GM23338 (cell line): ENCODE data around the gene FBXW7. TPM values are rescaled to one million over a fixed set of nuclear protein-coding genes. Genes with fewer than 3 reads are reported as not detected.

Source experiments
- ATAC-seq: fragments of 200-7000 bp; cut with Tn5 transposase; 3 replicates; pipeline ENCODE4 v1.9.1; 2020
- DNase-seq: peaks from one replicate; pipeline ENCODE4 v3.0.0-alpha.2; 2015; ENCODE audit warnings: low spot score
- H2AFZ ChIP-seq: fragments of 200-600 bp; sonication (generic); 2 replicates; pipeline ENCODE4 v1.8.0; 2016; ENCODE audit warnings: antibody characterized with exemption, mild to moderate bottlenecking, moderate library complexity
- H3F3A ChIP-seq: fragments of 200-600 bp; sonication (generic); replicated peaks from 2 replicates; pipeline ENCODE4 v1.8.0; 2017; ENCODE audit warnings: antibody characterized with exemption, mixed run types, low read depth
- H3K27ac ChIP-seq: fragments of 200-600 bp; sonication (generic); 2 replicates; pipeline ENCODE4 v1.6.1; 2016; ENCODE audit warnings: low read depth
- H3K27me3 ChIP-seq: fragments of 200-600 bp; sonication (generic); 2 replicates; pipeline ENCODE4 v1.8.0; 2016; ENCODE audit warnings: mild to moderate bottlenecking, mixed run types, moderate library complexity; ENCODE audit not compliant: insufficient read depth
- H3K36me3 ChIP-seq: fragments of 200-600 bp; sonication (generic); 2 replicates; pipeline ENCODE4 v1.8.0; 2016; ENCODE audit warnings: mild to moderate bottlenecking; ENCODE audit not compliant: insufficient read depth
- H3K4me1 ChIP-seq: fragments of 200-600 bp; sonication (generic); 2 replicates; pipeline ENCODE4 v1.8.0; 2016; ENCODE audit warnings: mild to moderate bottlenecking, moderate library complexity; ENCODE audit not compliant: insufficient read depth
- H3K4me2 ChIP-seq: fragments of 200-600 bp; sonication (generic); 2 replicates; pipeline ENCODE4 v1.7.1; 2017; ENCODE audit warnings: mixed run types
- H3K4me3 ChIP-seq: fragments of 200-600 bp; sonication (generic); 2 replicates; pipeline ENCODE4 v1.6.1; 2016; ENCODE audit warnings: mixed run types
- H3K79me2 ChIP-seq: fragments of 200-600 bp; sonication (generic); replicated peaks from 2 replicates; pipeline ENCODE4 v1.8.0; 2017; ENCODE audit warnings: mild to moderate bottlenecking; ENCODE audit not compliant: insufficient read depth
- H3K9me2 ChIP-seq: fragments of 200-600 bp; sonication (generic); 2 replicates; pipeline ENCODE4 v1.8.0; 2017; ENCODE audit not compliant: insufficient read depth
- H4K20me1 ChIP-seq: fragments of 200-600 bp; sonication (generic); replicated peaks from 2 replicates; pipeline ENCODE4 v1.8.0; 2017; ENCODE audit warnings: mild to moderate bottlenecking; ENCODE audit not compliant: insufficient read depth
- H3K27ac Mint-ChIP-seq: 2 replicates; pipeline ENCODE4 v1.8.0; 2020; ENCODE audit warnings: inconsistent platforms, mild to moderate bottlenecking, moderate library complexity, mixed read lengths
- H3K27me3 Mint-ChIP-seq: 3 replicates; pipeline ENCODE4 v1.8.0; 2022; ENCODE audit warnings: low read depth, mild to moderate bottlenecking, moderate library complexity, mixed read lengths, inconsistent platforms; ENCODE audit not compliant: insufficient read depth, poor library complexity
- H3K36me3 Mint-ChIP-seq: 3 replicates; pipeline ENCODE4 v1.8.0; 2021; ENCODE audit warnings: low read depth, mild to moderate bottlenecking, inconsistent platforms, moderate library complexity, mixed read lengths
- H3K4me1 Mint-ChIP-seq: 3 replicates; pipeline ENCODE4 v1.8.0; 2020; ENCODE audit warnings: mild to moderate bottlenecking, inconsistent platforms, mixed read lengths
- H3K4me3 Mint-ChIP-seq: 3 replicates; pipeline ENCODE4 v1.8.0; 2021; ENCODE audit warnings: moderate library complexity, mild to moderate bottlenecking, inconsistent platforms, mixed read lengths
- H3K9me3 Mint-ChIP-seq: 3 replicates; pipeline ENCODE4 v1.8.0; 2020; ENCODE audit warnings: moderate library complexity, mild to moderate bottlenecking, inconsistent platforms, mixed read lengths
- CREB1 ChIP-seq: fragments of 250-450 bp; sonication (Bioruptor Pico); IDR thresholded peaks from 2 replicates; pipeline ENCODE4 v1.5.0; 2020; ENCODE audit warnings: low read depth, mild to moderate bottlenecking, moderate library complexity
- EZH2 ChIP-seq: fragments of 200-600 bp; sonication (generic); IDR thresholded peaks from one replicate; pipeline ENCODE4 v1.8.0; 2017; ENCODE audit warnings: antibody characterized with exemption, mild to moderate bottlenecking, low read depth; ENCODE audit not compliant: unreplicated experiment
- EZH2phosphoT487 ChIP-seq: fragments of 200-600 bp; sonication (generic); IDR thresholded peaks from one replicate; pipeline ENCODE4 v1.8.1; 2018; ENCODE audit warnings: antibody characterized with exemption; ENCODE audit not compliant: unreplicated experiment
- JUNB ChIP-seq: IDR thresholded peaks from one replicate; pipeline ENCODE4 v1.6.1; 2016; ENCODE audit warnings: antibody characterized with exemption; ENCODE audit not compliant: unreplicated experiment
- NANOG ChIP-seq: IDR thresholded peaks from 2 replicates; pipeline ENCODE4 v1.6.1; 2016; ENCODE audit warnings: antibody characterized with exemption, borderline replicate concordance
- POLR2AphosphoS5 ChIP-seq: IDR thresholded peaks from 2 replicates; pipeline ENCODE4 v1.6.1; 2016; ENCODE audit warnings: antibody characterized with exemption, low read depth
- STAT1 ChIP-seq: IDR thresholded peaks from one replicate; pipeline ENCODE4 v1.6.1; 2016; ENCODE audit warnings: antibody characterized with exemption; ENCODE audit not compliant: unreplicated experiment
- ZNF114 ChIP-seq: fragments of 250-450 bp; sonication (Bioruptor Pico); IDR thresholded peaks from 2 replicates; pipeline ENCODE4 v1.5.0; 2020; ENCODE audit warnings: mild to moderate bottlenecking, moderate library complexity
- ZNF331 ChIP-seq: fragments of 250-450 bp; sonication (Bioruptor Pico); IDR thresholded peaks from 2 replicates; pipeline ENCODE4 v1.5.0; 2020; ENCODE audit warnings: low read depth, mild to moderate bottlenecking, moderate library complexity
- polyA plus RNA-seq: library from polyadenylated mRNA; unstranded; fragments of >200 nt; fragmentation: Nextera tagmentation; extraction: Ambion mirVana; gene quantifications from 2 replicates; pipeline ENCODE4 v1.2.1, GENCODE V29; 2016
- total RNA-seq: library from RNA; depleted of rRNA; stranded (reverse); fragments of >200 nt; shearing (Covaris generic); gene quantifications from 2 replicates; pipeline ENCODE4 v1.2.3, GENCODE V29; 2014
- TF ChIP-seq, protein P1 (sequence below), 2 experiments: fragments of 200-600 bp in 1 of 2; sonication (generic) in 1 of 2; conservative IDR thresholded peaks; 2 replicates each; pipeline versions ENCODE4 v1.5.1 to v1.6.1; 2016 to 2017; ENCODE audit warnings: antibody characterized with exemption in 2 of 2, low read depth in 2 of 2, mild to moderate bottlenecking in 2 of 2, moderate library complexity in 1 of 2
- TF ChIP-seq, protein P2 (sequence below): IDR thresholded peaks from 2 replicates; pipeline ENCODE4 v1.6.1; 2016; ENCODE audit warnings: antibody characterized with exemption
- TF ChIP-seq, protein P3 (sequence below): fragments of 250-450 bp; sonication (Bioruptor Pico); IDR thresholded peaks from 2 replicates; pipeline ENCODE4 v1.5.0; 2020; ENCODE audit warnings: mild to moderate bottlenecking, moderate library complexity
- TF ChIP-seq, protein P4 (sequence below): IDR thresholded peaks from one replicate; pipeline ENCODE4 v1.6.1; 2018; ENCODE audit warnings: antibody characterized with exemption; ENCODE audit not compliant: unreplicated experiment

Gene FBXW7
- total and polyA plus RNA-seq, 2 experiments from 2014 or later = 25.8 to 34.7 TPM

DNA sequence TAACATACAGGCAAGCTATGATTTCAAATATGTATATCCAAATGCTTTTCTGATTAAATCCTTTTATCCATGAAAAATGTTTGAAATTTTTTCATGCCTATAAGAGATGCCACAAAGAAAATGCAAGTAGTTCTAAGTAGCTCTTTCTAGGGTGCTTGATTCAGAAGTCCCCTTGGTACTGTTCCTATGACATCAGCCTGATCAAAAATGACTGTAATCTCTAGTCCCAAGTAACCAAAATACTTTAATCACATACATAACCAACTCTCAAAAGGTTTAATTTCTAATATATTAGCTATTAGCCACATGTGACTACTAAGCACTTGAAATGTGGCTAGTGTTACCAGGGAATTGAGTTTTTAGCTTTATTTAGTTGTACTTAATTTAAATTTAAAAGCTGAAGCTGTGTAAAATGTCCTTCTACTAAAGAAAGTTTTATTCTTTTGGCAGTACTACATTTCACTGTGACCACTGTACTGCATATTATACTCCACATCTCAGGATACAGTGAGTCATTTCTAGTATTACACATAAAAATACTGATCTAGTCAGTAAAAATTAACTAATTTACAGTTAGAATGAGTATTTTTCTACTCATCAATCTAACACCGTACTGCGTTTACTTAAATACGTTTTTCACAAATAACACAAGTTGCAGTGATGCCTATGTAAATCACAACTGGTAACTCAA is 33.9 kb downstream of the FBXW7 start:
- Histone ChIP-seq H3K4me1 (peaks cover 17% of the 10 kb centered on the region; the same call in 1 of the 2 replicates), H3K36me3 (no peaks in the 10 kb centered on the region), H3K4me3 (no peak overlapping the region), H4K20me1 (no peaks in the 10 kb centered on the region; the same call in 1 of the 2 replicates), H3K27me3 (no peaks in the 10 kb centered on the region), H3K79me2 (peaks cover 68% of the 10 kb centered on the region), H3K9me2 (no peaks in the 10 kb centered on the region), H2AFZ (no peak overlapping the region), H3F3A (no peaks in the 10 kb centered on the region), H3K4me2 (no peak overlapping the region), H3K27ac (no peak overlapping the region)
- no peak overlapping the region; the same call in 2 of the 3 replicates for H3K4me3 Mint-ChIP-seq
- ATAC-seq = no peak
- peak overlapping the region; percentile 73; the same call in 1 of the 2 replicates for H3K27ac Mint-ChIP-seq
- TF ChIP-seq STAT1 (no peak), ZNF331 (CRISPR knock-in tag) (no peak), POLR2AphosphoS5 (no peak), ZNF114 (no peak), JUNB (no peak), NANOG (no peak), EZH2phosphoT487 (no peak), CREB1 (CRISPR knock-in tag) (no peak), EZH2 (no peak)
- TF ChIP-seq, protein P1, sequence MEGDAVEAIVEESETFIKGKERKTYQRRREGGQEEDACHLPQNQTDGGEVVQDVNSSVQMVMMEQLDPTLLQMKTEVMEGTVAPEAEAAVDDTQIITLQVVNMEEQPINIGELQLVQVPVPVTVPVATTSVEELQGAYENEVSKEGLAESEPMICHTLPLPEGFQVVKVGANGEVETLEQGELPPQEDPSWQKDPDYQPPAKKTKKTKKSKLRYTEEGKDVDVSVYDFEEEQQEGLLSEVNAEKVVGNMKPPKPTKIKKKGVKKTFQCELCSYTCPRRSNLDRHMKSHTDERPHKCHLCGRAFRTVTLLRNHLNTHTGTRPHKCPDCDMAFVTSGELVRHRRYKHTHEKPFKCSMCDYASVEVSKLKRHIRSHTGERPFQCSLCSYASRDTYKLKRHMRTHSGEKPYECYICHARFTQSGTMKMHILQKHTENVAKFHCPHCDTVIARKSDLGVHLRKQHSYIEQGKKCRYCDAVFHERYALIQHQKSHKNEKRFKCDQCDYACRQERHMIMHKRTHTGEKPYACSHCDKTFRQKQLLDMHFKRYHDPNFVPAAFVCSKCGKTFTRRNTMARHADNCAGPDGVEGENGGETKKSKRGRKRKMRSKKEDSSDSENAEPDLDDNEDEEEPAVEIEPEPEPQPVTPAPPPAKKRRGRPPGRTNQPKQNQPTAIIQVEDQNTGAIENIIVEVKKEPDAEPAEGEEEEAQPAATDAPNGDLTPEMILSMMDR (conservative IDR thresholded peaks at IDR 0.05; ENCODE audit: low read depth in 2 of 2) = no peak
- TF ChIP-seq, protein P2, sequence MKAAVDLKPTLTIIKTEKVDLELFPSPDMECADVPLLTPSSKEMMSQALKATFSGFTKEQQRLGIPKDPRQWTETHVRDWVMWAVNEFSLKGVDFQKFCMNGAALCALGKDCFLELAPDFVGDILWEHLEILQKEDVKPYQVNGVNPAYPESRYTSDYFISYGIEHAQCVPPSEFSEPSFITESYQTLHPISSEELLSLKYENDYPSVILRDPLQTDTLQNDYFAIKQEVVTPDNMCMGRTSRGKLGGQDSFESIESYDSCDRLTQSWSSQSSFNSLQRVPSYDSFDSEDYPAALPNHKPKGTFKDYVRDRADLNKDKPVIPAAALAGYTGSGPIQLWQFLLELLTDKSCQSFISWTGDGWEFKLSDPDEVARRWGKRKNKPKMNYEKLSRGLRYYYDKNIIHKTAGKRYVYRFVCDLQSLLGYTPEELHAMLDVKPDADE = no peak
- TF ChIP-seq, protein P3, sequence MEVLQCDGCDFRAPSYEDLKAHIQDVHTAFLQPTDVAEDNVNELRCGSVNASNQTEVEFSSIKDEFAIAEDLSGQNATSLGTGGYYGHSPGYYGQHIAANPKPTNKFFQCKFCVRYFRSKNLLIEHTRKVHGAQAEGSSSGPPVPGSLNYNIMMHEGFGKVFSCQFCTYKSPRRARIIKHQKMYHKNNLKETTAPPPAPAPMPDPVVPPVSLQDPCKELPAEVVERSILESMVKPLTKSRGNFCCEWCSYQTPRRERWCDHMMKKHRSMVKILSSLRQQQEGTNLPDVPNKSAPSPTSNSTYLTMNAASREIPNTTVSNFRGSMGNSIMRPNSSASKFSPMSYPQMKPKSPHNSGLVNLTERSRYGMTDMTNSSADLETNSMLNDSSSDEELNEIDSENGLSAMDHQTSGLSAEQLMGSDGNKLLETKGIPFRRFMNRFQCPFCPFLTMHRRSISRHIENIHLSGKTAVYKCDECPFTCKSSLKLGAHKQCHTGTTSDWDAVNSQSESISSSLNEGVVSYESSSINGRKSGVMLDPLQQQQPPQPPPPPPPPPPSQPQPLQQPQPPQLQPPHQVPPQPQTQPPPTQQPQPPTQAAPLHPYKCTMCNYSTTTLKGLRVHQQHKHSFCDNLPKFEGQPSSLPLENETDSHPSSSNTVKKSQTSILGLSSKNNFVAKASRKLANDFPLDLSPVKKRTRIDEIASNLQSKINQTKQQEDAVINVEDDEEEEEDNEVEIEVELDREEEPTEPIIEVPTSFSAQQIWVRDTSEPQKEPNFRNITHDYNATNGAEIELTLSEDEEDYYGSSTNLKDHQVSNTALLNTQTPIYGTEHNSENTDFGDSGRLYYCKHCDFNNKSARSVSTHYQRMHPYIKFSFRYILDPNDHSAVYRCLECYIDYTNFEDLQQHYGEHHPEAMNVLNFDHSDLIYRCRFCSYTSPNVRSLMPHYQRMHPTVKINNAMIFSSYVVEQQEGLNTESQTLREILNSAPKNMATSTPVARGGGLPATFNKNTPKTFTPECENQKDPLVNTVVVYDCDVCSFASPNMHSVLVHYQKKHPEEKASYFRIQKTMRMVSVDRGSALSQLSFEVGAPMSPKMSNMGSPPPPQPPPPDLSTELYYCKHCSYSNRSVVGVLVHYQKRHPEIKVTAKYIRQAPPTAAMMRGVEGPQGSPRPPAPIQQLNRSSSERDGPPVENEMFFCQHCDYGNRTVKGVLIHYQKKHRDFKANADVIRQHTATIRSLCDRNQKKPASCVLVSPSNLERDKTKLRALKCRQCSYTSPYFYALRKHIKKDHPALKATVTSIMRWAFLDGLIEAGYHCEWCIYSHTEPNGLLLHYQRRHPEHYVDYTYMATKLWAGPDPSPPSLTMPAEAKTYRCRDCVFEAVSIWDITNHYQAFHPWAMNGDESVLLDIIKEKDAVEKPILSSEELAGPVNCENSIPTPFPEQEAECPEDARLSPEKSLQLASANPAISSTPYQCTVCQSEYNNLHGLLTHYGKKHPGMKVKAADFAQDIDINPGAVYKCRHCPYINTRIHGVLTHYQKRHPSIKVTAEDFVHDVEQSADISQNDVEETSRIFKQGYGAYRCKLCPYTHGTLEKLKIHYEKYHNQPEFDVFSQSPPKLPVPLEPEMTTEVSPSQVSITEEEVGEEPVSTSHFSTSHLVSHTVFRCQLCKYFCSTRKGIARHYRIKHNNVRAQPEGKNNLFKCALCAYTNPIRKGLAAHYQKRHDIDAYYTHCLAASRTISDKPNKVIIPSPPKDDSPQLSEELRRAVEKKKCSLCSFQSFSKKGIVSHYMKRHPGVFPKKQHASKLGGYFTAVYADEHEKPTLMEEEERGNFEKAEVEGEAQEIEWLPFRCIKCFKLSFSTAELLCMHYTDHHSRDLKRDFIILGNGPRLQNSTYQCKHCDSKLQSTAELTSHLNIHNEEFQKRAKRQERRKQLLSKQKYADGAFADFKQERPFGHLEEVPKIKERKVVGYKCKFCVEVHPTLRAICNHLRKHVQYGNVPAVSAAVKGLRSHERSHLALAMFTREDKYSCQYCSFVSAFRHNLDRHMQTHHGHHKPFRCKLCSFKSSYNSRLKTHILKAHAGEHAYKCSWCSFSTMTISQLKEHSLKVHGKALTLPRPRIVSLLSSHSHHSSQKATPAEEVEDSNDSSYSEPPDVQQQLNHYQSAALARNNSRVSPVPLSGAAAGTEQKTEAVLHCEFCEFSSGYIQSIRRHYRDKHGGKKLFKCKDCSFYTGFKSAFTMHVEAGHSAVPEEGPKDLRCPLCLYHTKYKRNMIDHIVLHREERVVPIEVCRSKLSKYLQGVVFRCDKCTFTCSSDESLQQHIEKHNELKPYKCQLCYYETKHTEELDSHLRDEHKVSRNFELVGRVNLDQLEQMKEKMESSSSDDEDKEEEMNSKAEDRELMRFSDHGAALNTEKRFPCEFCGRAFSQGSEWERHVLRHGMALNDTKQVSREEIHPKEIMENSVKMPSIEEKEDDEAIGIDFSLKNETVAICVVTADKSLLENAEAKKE (CRISPR knock-in tag) = no peak
- TF ChIP-seq, protein P4, sequence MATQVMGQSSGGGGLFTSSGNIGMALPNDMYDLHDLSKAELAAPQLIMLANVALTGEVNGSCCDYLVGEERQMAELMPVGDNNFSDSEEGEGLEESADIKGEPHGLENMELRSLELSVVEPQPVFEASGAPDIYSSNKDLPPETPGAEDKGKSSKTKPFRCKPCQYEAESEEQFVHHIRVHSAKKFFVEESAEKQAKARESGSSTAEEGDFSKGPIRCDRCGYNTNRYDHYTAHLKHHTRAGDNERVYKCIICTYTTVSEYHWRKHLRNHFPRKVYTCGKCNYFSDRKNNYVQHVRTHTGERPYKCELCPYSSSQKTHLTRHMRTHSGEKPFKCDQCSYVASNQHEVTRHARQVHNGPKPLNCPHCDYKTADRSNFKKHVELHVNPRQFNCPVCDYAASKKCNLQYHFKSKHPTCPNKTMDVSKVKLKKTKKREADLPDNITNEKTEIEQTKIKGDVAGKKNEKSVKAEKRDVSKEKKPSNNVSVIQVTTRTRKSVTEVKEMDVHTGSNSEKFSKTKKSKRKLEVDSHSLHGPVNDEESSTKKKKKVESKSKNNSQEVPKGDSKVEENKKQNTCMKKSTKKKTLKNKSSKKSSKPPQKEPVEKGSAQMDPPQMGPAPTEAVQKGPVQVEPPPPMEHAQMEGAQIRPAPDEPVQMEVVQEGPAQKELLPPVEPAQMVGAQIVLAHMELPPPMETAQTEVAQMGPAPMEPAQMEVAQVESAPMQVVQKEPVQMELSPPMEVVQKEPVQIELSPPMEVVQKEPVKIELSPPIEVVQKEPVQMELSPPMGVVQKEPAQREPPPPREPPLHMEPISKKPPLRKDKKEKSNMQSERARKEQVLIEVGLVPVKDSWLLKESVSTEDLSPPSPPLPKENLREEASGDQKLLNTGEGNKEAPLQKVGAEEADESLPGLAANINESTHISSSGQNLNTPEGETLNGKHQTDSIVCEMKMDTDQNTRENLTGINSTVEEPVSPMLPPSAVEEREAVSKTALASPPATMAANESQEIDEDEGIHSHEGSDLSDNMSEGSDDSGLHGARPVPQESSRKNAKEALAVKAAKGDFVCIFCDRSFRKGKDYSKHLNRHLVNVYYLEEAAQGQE = no peak
- H3K4me1 Mint-ChIP-seq = peaks cover 34% of the 10 kb centered on the region
- H3K36me3 Mint-ChIP-seq = no peaks in the 10 kb centered on the region
- DNase-seq = no peak
- H3K9me3 Mint-ChIP-seq = no peaks in the 10 kb centered on the region
- H3K27me3 Mint-ChIP-seq = no peaks in the 10 kb centered on the region
